Measurements from ENCODE around the gene GCKR. TPM values are rescaled to one million over a fixed set of nuclear protein-coding genes. Genes with fewer than 3 reads are reported as not detected.

The GCKR gene
- total and polyA plus RNA-seq, 2 of the 13 experiments (the other 11 are each of a cell fraction or from before 2014, with no cell fraction given), result 15.2 to 48.3 TPM

DNA sequence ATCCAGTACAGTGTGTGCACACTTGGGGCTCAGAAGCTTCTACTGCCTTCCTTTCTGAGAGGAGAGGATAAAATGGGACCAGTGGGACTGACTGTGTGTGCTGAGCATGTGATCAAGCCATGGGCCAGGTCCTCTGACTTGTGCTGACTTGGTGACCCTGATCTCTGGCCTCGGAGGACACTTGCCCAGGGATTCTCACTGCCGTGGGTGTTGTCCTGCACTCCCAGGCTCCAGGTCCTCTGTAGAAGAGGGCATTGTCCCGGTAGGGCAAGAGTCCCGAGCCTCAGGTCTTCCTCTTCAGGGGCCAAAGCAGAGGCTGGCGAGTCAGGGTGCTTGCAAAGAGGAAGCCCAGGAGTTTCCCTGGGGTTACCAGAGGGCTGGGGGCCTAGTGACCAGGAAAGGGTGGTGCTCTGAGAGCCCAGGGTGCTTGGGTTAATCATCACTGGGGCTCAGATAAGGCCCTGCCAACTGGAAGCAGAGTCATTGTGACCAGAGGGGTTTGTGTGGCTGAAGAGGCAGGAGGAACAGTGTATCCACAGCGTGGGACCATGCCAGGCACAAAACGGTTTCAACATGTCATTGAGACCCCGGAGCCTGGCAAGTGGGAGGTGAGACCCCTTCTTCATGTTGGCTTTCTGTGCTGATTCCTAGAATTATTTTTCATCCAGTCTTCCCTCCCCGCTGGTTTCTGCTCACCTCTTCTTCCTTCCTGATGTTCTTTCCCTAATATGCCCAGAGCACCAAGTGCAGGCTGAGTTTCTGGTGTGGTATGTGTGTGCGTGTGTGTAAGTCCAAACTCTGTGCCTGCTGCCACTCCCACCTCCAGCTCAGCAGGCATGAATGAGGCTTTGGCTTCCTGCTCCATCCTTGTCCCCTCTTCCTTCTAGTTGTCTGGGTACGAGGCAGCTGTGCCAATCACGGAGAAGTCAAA lies at the start of gene GCKR (continued):
- TF ChIP-seq, protein P1, sequence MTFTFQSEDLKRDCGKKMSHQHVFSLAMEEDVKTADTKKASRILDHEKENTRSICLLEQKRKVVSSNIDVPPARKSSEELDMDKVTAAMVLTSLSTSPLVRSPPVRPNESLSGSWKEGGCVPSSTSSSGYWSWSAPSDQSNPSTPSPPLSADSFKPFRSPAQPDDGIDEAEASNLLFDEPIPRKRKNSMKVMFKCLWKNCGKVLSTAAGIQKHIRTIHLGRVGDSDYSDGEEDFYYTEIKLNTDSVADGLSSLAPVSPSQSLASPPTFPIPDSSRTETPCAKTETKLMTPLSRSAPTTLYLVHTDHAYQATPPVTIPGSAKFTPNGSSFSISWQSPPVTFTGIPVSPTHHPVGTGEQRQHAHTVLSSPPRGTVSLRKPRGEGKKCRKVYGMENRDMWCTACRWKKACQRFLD (CRISPR knock-in tag; IDR thresholded peaks at IDR 0.05; ENCODE audit: borderline replicate concordance), result no peak
- TF ChIP-seq HNRNPUL1 (IDR thresholded peaks at IDR 0.05; ENCODE audit: low read depth, low read length), result no peak
- 0 out of 2 replicates have a peak, but pooled peaks have one; percentile 38 for TF ChIP-seq ZNF629 (CRISPR knock-in tag; conservative IDR thresholded peaks at IDR 0.05)
- peak; percentile 58; the same call in 1 of the 3 replicates for TF ChIP-seq MXI1 (IDR thresholded peaks at IDR 0.05; ENCODE audit: borderline replicate concordance, low read depth, low read length)
- TF ChIP-seq, protein P2, sequence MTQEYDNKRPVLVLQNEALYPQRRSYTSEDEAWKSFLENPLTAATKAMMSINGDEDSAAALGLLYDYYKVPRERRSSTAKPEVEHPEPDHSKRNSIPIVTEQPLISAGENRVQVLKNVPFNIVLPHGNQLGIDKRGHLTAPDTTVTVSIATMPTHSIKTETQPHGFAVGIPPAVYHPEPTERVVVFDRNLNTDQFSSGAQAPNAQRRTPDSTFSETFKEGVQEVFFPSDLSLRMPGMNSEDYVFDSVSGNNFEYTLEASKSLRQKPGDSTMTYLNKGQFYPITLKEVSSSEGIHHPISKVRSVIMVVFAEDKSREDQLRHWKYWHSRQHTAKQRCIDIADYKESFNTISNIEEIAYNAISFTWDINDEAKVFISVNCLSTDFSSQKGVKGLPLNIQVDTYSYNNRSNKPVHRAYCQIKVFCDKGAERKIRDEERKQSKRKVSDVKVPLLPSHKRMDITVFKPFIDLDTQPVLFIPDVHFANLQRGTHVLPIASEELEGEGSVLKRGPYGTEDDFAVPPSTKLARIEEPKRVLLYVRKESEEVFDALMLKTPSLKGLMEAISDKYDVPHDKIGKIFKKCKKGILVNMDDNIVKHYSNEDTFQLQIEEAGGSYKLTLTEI (CRISPR knock-in tag; conservative IDR thresholded peaks at IDR 0.05), result no peak
- no peak for TF ChIP-seq SOX6 (IDR thresholded peaks at IDR 0.05)
- TF ChIP-seq SOX6 (CRISPR knock-in tag; IDR thresholded peaks at IDR 0.05), result peak; percentile 90
- TF ChIP-seq, protein P3, sequence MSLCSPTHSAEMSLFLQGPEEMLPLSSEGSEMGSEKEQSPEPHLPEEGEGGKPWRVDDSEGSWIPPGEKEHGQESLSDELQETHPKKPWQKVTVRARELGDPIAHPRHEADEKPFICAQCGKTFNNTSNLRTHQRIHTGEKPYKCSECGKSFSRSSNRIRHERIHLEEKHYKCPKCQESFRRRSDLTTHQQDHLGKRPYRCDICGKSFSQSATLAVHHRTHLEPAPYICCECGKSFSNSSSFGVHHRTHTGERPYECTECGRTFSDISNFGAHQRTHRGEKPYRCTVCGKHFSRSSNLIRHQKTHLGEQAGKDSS (CRISPR knock-in tag; IDR thresholded peaks at IDR 0.05; ENCODE audit: borderline replicate concordance, low read depth), result no peak; the same call in 1 of the 2 replicates
- TF ChIP-seq DR1 (CRISPR knock-in tag; IDR thresholded peaks at IDR 0.05), result peak; percentile 68
- no peak for TF ChIP-seq ZNF180 (CRISPR knock-in tag; IDR thresholded peaks at IDR 0.05; ENCODE audit: borderline replicate concordance, low read depth)
- no peak for TF ChIP-seq SKI (IDR thresholded peaks at IDR 0.05; ENCODE audit: partially characterized antibody)
- peak; percentile 80; the same call in 1 of the 2 replicates for TF ChIP-seq ZNF749 (CRISPR knock-in tag; IDR thresholded peaks at IDR 0.05; ENCODE audit: borderline replicate concordance)
- TF ChIP-seq ZNF260 (CRISPR knock-in tag; IDR thresholded peaks at IDR 0.05; ENCODE audit: borderline replicate concordance, low read depth), result no peak
- no peak; the same call in 1 of the 2 replicates for TF ChIP-seq ZC3H4 (CRISPR knock-in tag; IDR thresholded peaks at IDR 0.05; ENCODE audit: borderline replicate concordance)
- TF ChIP-seq CC2D1A (CRISPR knock-in tag; IDR thresholded peaks at IDR 0.05), result no peak
- TF ChIP-seq TP53 (CRISPR knock-in tag; conservative IDR thresholded peaks at IDR 0.05), result no peak
- TF ChIP-seq RNF2 (conservative IDR thresholded peaks at IDR 0.05; ENCODE audit: low read depth), result 0 out of 2 replicates have a peak, but pooled peaks have one; percentile 22
- peak; percentile 22; the same call in 1 of the 2 replicates for TF ChIP-seq TMF1 (CRISPR knock-in tag; IDR thresholded peaks at IDR 0.05; ENCODE audit: low read depth)
- peak; percentile 90; the same call in 1 of the 2 replicates for TF ChIP-seq BRCA1 (CRISPR knock-in tag; IDR thresholded peaks at IDR 0.05)
- no peak for TF ChIP-seq ZNF446 (CRISPR knock-in tag; IDR thresholded peaks at IDR 0.05)
- peak; percentile 89 for TF ChIP-seq ZNF121 (CRISPR knock-in tag; IDR thresholded peaks at IDR 0.05)
- no peak for TF ChIP-seq AKAP8 (CRISPR knock-in tag; IDR thresholded peaks at IDR 0.05)
- TF ChIP-seq ZKSCAN8 (CRISPR knock-in tag; IDR thresholded peaks at IDR 0.05; ENCODE audit: borderline replicate concordance), result peak; percentile 73; the same call in 1 of the 2 replicates
- TF ChIP-seq ATF7 (IDR thresholded peaks at IDR 0.05), result no peak
- TF ChIP-seq ATF7 (CRISPR knock-in tag; IDR thresholded peaks at IDR 0.05), result 0 out of 2 replicates have a peak, but pooled peaks have one; percentile 12
- TF ChIP-seq RORA (CRISPR knock-in tag; IDR thresholded peaks at IDR 0.05), result no peak

All from HepG2 (cell line).